SKM-1 treated with dmso at 0.1 percent for 144 hours (cell line): ENCODE measurements around the gene FGFR3.

Source experiments
- DNase-seq: peaks from one replicate; lab custom pipeline; 2025; ENCODE audit not compliant: unreplicated experiment; lab: John Stamatoyannopoulos, UW

Gene FGFR3

DNA sequence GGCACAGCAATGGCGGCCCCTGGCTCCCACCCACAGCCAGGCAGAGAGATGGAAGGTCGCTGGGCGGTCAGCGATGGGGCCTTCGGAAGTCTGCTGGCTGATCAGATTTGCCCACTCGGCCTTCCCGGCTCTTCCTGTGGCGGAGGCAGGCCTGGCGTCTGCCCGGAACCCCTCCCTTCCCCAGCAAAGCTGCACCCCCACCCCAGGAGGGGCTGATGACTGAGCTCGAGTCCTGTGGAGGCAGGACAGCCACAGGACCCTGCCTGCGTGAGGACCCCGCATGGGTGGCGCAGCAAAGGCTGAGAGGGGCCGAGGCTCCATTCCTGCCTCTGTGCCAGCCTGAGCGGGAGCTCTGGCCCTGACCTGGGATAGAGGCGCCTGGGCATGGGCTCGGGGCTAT lies 37.0 kb upstream of the FGFR3 start:
- DNase-seq: no peak

- no peak for DNase-seq
Measured at GRCh38 chr4:1756893-1757779, 36.0 kb upstream of the FGFR3 start.

DNA sequence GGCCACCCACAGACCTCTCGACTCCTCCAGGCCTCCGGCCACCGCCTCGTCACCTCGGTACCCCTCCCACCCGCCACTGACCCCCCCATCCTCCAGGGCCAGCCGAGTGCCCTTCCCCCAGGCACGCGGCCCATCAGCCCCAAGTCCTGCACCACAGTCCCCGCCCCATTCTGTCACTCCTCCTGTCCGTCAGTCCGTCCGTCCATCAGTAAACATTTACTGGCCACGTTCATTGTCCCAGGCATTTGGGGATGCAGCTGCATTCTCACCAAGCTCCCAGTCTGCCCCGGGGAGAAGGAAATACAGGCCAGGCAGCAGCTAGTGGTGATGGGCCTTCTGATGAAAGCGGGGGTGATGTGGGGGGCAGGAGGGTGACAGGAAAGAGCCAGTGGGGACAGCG lies 35.3 kb upstream of the FGFR3 start:
- DNase-seq: no peak

DNA sequence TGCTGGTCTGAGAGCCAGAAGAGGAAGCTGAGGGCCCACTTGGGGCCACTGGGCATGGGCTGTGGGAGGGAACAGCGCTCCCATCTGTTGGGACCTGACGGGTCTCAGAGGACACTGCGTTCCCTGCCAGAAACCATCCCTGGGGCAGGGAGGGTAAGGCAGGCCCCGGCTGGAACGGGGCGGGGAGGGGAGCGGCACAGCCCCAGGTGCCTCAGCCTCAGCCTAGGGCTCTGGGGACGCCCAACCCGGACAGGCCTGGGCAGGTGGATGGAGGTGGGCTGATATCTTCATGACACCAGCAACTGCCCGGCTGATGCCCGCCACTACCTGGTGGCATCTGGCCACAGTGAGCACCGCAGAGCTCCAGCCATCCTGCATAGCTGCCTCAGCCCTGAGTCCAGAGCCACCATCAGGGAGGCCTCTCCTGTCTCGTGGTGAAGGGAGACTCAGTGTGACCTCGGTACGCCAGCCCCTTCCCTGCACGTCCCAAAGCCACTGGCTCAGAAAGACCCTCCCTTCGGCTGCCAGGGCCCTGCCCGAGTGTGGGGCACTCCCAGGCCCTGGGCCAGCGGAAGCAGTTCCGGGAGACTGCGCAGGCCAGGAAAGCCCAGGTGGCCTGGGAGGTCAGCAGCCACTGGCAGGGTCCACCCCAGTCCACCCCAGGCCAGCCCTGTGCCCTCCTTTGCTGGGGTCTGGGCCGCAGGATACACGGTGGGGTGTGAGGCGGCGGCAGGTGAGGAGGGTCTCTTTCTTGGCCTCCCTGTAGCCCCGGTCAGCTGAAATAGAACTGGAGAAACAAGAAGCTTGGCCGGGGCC lies 34.6 kb upstream of the FGFR3 start:
- DNase-seq: no peak

DNA sequence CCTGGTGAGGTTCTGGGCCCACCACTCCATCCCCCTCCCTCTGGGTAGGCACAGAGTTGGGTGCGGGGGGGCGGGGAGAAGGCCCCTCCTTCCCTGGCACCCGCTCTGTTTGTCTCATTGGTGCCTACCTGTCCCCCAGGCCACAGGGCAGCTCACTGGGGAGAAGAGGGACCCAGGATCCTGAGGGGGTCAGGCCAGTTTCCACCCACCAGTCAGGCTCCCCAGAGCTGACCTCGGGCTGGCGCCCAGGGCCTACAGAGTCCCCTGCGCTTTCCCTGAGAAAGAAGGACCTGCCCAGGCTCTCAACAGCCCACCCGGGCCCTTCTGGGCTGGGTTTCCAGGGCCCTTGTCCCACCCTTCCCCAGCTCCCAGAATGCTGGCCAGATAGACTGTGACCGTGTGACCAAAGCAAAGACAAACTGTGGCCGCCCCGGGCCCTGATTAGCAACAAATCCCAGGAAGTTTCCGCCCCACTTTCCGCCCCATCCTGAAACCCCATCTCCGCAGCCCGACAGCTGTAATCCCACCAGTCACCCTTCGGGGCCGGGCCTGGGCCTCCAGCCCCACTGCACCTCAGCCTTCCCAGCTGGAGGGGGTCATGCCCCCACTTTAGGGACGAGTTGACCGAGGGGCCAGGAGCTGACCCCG lies 33.8 kb upstream of the FGFR3 start:
- no peak for DNase-seq

- no peak for DNase-seq
Measured at GRCh38 chr4:1759818-1760223, 33.3 kb upstream of the FGFR3 start.

- DNase-seq: no peak
Measured at GRCh38 chr4:1760521-1761071, 32.5 kb upstream of the FGFR3 start.

- no peak for DNase-seq
Measured at GRCh38 chr4:1761130-1761689, 31.9 kb upstream of the FGFR3 start.

- no peak for DNase-seq
Measured at GRCh38 chr4:1762264-1763010, 30.7 kb upstream of the FGFR3 start.

GRCh38 chr4:1763070-1763549 lies 30.0 kb upstream of the FGFR3 start:
- DNase-seq: no peak

- no peak for DNase-seq
Measured at GRCh38 chr4:1763550-1764080, 29.5 kb upstream of the FGFR3 start.

DNA sequence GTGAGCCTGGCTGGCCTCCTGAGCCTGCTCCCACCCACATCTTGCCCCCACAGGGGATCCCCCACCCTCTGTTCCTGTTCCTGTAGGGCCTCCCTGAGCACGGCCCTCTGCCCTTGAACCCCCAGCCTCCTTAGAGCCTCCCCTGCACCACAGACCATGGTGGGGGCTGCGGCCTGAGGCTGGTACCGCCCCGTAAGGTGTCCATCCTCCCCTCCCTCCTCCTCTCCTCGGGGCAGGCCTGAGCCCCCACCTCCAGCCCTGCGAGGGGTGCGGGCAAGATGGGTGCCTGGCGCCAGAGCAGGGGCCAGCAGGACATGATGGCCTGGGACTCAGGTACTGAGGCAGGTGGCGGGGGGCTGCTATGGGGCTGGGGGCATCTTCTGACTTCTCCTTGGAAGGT lies 28.4 kb upstream of the FGFR3 start:
- DNase-seq: no peak

DNA sequence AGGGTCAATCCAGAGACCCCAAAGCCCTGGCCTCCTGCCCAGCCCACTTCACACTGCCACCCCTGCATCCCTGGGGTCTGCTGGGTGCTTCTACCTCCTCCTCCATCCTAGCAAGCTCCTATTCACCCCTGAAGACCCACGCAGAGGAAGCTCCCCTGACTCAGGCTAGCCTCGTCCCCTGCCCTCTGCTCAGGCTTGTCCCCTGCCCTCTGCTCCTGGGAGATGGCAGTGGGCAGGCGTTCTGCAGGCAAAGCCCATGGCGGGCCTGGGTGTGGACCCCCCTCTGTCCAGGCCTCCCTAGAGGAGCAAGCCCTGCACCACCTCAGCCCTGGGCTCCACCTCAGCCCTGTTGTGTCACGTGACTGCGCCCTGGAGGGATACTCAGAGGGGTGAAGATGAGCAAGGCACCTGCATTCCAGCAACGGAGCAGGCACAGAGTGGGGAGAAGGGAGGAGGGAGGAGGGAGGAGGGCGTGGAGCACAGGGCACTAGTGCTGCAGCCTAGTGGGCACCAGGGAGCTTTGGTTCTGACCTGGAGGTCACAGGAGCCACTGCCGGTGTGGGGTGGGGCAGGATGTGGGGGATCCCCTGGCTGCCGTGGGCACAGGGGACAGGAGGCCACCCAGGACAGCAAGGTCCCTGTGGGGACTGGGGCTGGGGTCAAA lies 27.6 kb upstream of the FGFR3 start:
- no peak for DNase-seq

GRCh38 chr4:1766106-1767060 lies 26.7 kb upstream of the FGFR3 start:
- no peak for DNase-seq

DNA sequence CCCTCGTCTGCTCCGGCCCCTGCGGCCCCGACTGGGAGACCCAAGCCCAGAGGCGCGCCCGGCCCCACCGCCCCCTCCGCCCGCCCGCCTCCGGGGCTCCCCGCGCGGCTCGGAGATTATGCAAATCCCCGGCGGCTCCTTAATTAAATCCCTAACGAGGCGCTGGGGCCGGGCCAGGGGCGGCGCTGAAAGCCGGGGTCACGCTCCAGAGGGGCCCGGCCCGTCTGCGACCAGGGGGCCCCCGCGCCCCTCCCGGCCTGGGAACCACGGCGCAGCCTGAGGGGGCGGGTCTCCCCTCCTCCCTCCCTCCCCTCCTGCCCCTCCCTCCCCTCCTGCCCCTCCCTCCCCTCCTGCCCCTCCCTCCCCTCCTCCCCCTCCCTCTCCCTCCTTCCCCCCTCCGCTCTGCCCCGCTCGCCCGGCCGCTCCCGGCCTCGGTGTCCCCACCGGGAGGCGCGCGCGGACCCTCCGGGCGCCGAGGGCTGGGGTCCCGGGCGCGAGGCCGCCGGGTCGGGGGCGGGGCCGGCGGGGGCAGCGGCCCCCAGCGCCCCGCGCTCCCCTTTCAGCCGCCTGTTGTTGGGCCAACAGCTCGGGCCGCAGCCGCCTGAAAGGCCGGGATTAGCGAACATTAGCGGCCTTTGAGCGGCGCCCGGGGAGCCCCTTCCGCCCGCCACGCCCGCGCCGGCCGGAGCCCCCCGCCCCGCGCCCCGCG lies 25.9 kb upstream of the FGFR3 start:
- DNase-seq: no peak

GRCh38 chr4:1767770-1768366 lies 25.2 kb upstream of the FGFR3 start:
- peak; percentile 55 for DNase-seq

GRCh38 chr4:1768367-1769034 lies 24.6 kb upstream of the FGFR3 start:
- no peak for DNase-seq
